CD4-positive, alpha-beta memory T cell (primary cell): ENCODE measurements around the gene PRSS48. TPM values are rescaled to one million over a fixed set of nuclear protein-coding genes. Genes with fewer than 3 reads are reported as not detected.
"Not testable (repeated sequence)": the region's sequence is repeated elsewhere in the genome, so short reads cannot be mapped to it uniquely, and the experiment has no call there.

Source experiments
- CTCF ChIA-PET: fragments of 350-600 bp; sonication (Branson Sonifier 250); formaldehyde crosslinking; loops from one replicate; lab custom pipeline; 2021; ENCODE audit warnings: inconsistent platforms; ENCODE audit not compliant: partially characterized antibody; lab: Charles Lee
- POLR2A ChIA-PET: fragments of 350-600 bp; sonication (Branson Sonifier 250); formaldehyde crosslinking; loops from one replicate; lab custom pipeline; 2021; ENCODE audit not compliant: partially characterized antibody; lab: Charles Lee
- DNase-seq, 5 donors: peaks; one replicate each; pipeline versions ENCODE4 v3.0.0 to v3.0.0-alpha.2; 2020 to 2022; ENCODE audit warnings: mixed read lengths in 1 of 5
- H3K27ac ChIP-seq: one replicate; pipeline ENCODE4 v1.7.0; 2013; ENCODE audit warnings: low read depth, low read length
- H3K27me3 ChIP-seq: 2 replicates; pipeline ENCODE4 v1.7.0; 2013; ENCODE audit warnings: mild to moderate bottlenecking, low read length, moderate library complexity; ENCODE audit not compliant: insufficient read depth
- H3K36me3 ChIP-seq: 2 replicates; pipeline ENCODE4 v1.7.0; 2013; ENCODE audit warnings: mild to moderate bottlenecking, low read length, moderate library complexity; ENCODE audit not compliant: insufficient read depth
- H3K4me1 ChIP-seq: 2 replicates; pipeline ENCODE4 v1.7.0; 2013; ENCODE audit warnings: mild to moderate bottlenecking, low read length, moderate library complexity; ENCODE audit not compliant: insufficient read depth
- H3K4me3 ChIP-seq, 2 donors: one replicate each; pipeline ENCODE4 v1.7.0; 2013; ENCODE audit warnings: low read length in 2 of 2, mild to moderate bottlenecking in 1 of 2
- H3K9me3 ChIP-seq, 2 donors: one replicate each; pipeline ENCODE4 v1.7.0; 2013; ENCODE audit warnings: low read length in 2 of 2, control low read depth in 1 of 2; ENCODE audit not compliant: control insufficient read depth in 1 of 2
- H3K27ac Mint-ChIP-seq, 7 donors: one replicate each; pipeline ENCODE4 v1.8.0; 2020 to 2021; ENCODE audit warnings: mixed read lengths in 7 of 7, mild to moderate bottlenecking in 6 of 7, inconsistent platforms in 3 of 7, moderate library complexity in 3 of 7
- H3K27me3 Mint-ChIP-seq, 2 donors: one replicate each; pipeline ENCODE4 v1.8.0; 2020 to 2021; ENCODE audit warnings: mixed read lengths in 2 of 2
- H3K36me3 Mint-ChIP-seq, 2 donors: one replicate each; pipeline ENCODE4 v1.8.0; 2020 to 2021; ENCODE audit warnings: mixed read lengths in 2 of 2, inconsistent platforms in 1 of 2, mild to moderate bottlenecking in 1 of 2
- H3K4me1 Mint-ChIP-seq, 4 donors: one replicate each; pipeline ENCODE4 v1.8.0; 2020 to 2021; ENCODE audit warnings: mixed read lengths in 4 of 4, mild to moderate bottlenecking in 1 of 4
- H3K4me3 Mint-ChIP-seq, 8 donors: one replicate each; pipeline ENCODE4 v1.8.0; 2020 to 2021; ENCODE audit warnings: mixed read lengths in 8 of 8, mild to moderate bottlenecking in 7 of 8, moderate library complexity in 6 of 8, inconsistent platforms in 3 of 8
- H3K9me3 Mint-ChIP-seq, 8 donors: one replicate each; pipeline ENCODE4 v1.8.0; 2020 to 2021; ENCODE audit warnings: mixed read lengths in 8 of 8, mild to moderate bottlenecking in 5 of 8, inconsistent platforms in 3 of 8, moderate library complexity in 1 of 8
- intact Hi-C: fragments of 100-400 bp; cut with micrococcal nuclease; formaldehyde crosslinking; loops from one replicate; pipeline ENCODE4 v1.15.1; 2023
- polyA plus RNA-seq, 2 donors: library from polyadenylated mRNA; unstranded; fragments of 300-500 nt; fragmentation: Illumina TruSeq; gene quantifications; one replicate each; pipeline ENCODE4 v1.2.3, GENCODE V29; 2021
- total RNA-seq, 2 experiments: library from RNA; stranded (reverse); gene quantifications; one replicate each; pipeline ENCODE4 v1.2.3, GENCODE V29; 2021

The PRSS48 gene
- total and polyA plus RNA-seq, 4 experiments from 2014 or later: not detected

DNA sequence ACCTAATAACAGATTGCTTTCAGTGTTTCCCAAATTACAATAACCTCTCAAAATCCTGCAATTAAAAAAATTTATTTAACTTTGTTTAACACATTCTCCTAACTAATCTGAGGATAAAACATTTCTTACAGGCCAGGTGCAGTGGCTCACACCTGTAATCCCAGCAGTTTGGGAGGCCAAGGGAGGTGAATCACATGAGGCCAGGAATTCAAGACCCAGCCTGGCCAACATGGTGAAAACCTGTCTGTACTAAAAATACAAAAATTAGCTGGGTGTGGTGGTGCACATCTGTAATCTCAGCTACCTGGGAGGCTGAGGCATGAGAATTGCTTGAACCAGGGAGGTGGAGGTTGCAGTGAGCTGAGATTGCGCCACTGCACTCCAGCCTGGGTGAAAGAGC, 41.6 kb upstream of the PRSS48 start:
- H3K4me1 ChIP-seq, CTCF ChIA-PET, H3K36me3 Mint-ChIP-seq, H3K4me3 Mint-ChIP-seq, H3K27ac Mint-ChIP-seq, intact Hi-C loops, H3K4me3 ChIP-seq, DNase-seq, H3K4me1 Mint-ChIP-seq, H3K9me3 Mint-ChIP-seq, POLR2A ChIA-PET, H3K36me3 ChIP-seq, H3K27me3 ChIP-seq, H3K27ac ChIP-seq, H3K9me3 ChIP-seq: not testable (repeated sequence)
- peaks cover 11 to 15% of the 10 kb centered on the region in 2 donors for H3K27me3 Mint-ChIP-seq

DNA sequence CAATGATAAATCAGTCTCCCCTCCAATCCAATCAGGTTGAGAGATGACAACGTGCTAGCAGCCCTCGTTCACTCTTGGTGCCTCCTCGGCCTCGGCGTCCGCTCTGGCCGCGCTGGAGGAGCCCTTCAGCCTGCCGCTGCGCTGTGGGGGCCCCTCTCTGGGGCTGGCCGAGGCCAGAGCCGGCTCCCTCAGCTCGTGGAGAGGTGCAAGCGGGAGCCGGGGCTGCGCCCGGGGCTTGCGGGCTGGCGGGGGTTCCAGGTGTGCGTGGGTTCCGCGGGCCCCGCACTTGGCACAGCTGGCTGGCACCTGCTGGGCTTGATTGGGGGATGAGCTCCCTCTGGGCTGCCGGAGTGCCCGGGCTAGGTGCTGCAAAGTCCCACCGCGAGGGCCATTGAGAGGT, 40.9 kb upstream of the PRSS48 start:
- Mint-ChIP-seq H3K27ac (no peak overlapping the region), H3K9me3 (peaks cover 0 to 3% (median 0%) of the 10 kb centered on the region in 8 donors), H3K27me3 (peaks cover 13 to 17% of the 10 kb centered on the region in 2 donors), H3K4me3 (no peak overlapping the region), H3K4me1 (no peaks in the 10 kb centered on the region), H3K36me3 (no peaks in the 10 kb centered on the region)
- intact Hi-C loops: no loop called here
- CTCF ChIA-PET: interaction anchor here (0.6 kb wide), 1 partner anchor 111 kb away, joined by 4 read pairs; no protein-coding TSS in a partner anchor
- Histone ChIP-seq H3K9me3 (no peaks in the 10 kb centered on the region), H3K27ac (no peak overlapping the region), H3K4me1 (no peaks in the 10 kb centered on the region), H3K36me3 (no peaks in the 10 kb centered on the region), H3K4me3 (no peak overlapping the region), H3K27me3 (no peaks in the 10 kb centered on the region)
- DNase-seq: no peak
- POLR2A ChIA-PET: no interaction called here

DNA sequence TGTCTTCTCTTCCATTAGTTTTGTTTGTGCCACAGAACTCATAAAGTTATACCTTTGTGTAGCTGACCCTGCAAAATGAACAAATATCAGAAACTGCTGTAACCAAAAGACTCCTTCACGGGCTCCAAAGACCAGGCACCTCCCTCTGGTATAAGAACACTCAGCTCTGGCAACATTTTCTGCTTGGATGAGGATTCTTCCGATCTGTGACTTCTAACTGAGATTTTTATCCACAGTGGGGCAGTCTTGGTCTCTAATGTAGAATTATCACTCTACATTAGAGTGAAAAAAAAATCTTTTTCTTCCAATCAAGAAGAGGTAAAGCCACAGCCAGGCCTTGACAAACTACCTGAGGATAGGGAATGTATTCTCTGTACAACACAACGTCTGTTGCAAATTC, 38.5 kb upstream of the PRSS48 start:
- DNase-seq: no peak
- intact Hi-C loops: no loop called here
- H3K4me3 ChIP-seq: no peak overlapping the region
- no peak overlapping the region for H3K4me3 Mint-ChIP-seq
- no peaks in the 10 kb centered on the region for H3K27me3 ChIP-seq
- no peaks in the 10 kb centered on the region for H3K9me3 ChIP-seq
- ChIA-PET CTCF (no interaction called here), POLR2A (no interaction called here)
- peak overlapping the region in 1 of 7 donors; percentile 29 for H3K27ac Mint-ChIP-seq
- no peaks in the 10 kb centered on the region for H3K36me3 ChIP-seq
- H3K27ac ChIP-seq: no peak overlapping the region
- H3K9me3 Mint-ChIP-seq: peaks cover 0 to 3% (median 0%) of the 10 kb centered on the region in 8 donors
- H3K4me1 ChIP-seq: no peaks in the 10 kb centered on the region
- no peaks in the 10 kb centered on the region for H3K4me1 Mint-ChIP-seq
- H3K36me3 Mint-ChIP-seq: no peaks in the 10 kb centered on the region
- H3K27me3 Mint-ChIP-seq: peaks cover 11 to 12% of the 10 kb centered on the region in 2 donors

DNA sequence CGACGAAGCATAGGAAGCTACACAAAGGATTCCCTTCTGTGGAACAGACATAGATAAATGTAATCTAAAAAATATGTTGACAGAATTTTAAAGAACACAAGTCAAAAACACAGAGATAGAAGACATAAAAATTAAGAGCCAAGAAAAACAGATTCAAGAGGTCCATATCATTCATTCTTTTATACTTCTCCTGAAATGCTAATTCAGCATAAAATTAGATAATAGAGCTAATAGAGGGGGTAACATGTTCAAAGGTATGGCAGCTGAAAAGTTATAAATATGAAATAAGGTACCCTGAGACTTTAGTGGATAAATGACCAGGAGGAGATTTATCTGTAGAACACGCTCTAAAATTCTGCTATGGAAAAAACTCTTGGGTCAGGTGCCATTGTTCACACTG, 37.4 kb upstream of the PRSS48 start:
- ChIA-PET CTCF (interaction anchor here (0.8 kb wide), 1 partner anchor 11 kb away, joined by 3 read pairs; no protein-coding TSS in a partner anchor), POLR2A (no interaction called here)
- Histone ChIP-seq H3K36me3 (no peaks in the 10 kb centered on the region), H3K27me3 (no peaks in the 10 kb centered on the region), H3K4me3 (no peak overlapping the region), H3K27ac (no peak overlapping the region), H3K9me3 (no peaks in the 10 kb centered on the region), H3K4me1 (no peaks in the 10 kb centered on the region)
- no peaks in the 10 kb centered on the region for H3K4me1 Mint-ChIP-seq
- H3K9me3 Mint-ChIP-seq: peaks cover 0 to 3% (median 0%) of the 10 kb centered on the region in 8 donors
- H3K4me3 Mint-ChIP-seq: no peak overlapping the region
- intact Hi-C loops: no loop called here
- DNase-seq: no peak
- no peaks in the 10 kb centered on the region for H3K36me3 Mint-ChIP-seq
- H3K27me3 Mint-ChIP-seq: peaks cover 9 to 13% of the 10 kb centered on the region in 2 donors
- H3K27ac Mint-ChIP-seq: no peak overlapping the region

DNA sequence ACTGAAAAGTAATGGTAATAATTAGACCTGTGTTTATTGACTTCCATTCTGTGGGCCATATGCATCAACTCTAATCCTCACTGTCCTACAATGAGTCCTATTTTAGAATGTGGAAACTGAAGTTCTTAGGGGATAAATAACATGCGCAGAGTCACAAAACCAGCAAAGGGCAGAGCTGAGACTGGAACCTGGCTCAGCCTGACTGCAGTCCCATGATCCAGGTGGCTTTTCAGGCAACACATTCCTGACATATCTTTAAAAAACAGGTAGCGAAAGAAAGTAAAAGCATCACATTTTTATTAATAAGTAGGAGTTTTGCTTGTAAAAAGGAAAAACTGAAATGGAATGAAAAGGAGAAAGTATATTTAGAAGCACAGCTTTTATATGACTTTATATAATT, 34.7 kb upstream of the PRSS48 start:
- no peak overlapping the region for H3K4me3 Mint-ChIP-seq
- H3K27ac Mint-ChIP-seq: no peak overlapping the region
- H3K9me3 ChIP-seq: no peaks in the 10 kb centered on the region
- no peak for DNase-seq
- peaks cover 6 to 8% of the 10 kb centered on the region in 2 donors for H3K27me3 Mint-ChIP-seq
- ChIA-PET POLR2A (no interaction called here), CTCF (no interaction called here)
- H3K9me3 Mint-ChIP-seq: no peaks in the 10 kb centered on the region
- H3K36me3 ChIP-seq: no peaks in the 10 kb centered on the region
- no peaks in the 10 kb centered on the region for H3K4me1 ChIP-seq
- intact Hi-C loops: no loop called here
- H3K27ac ChIP-seq: no peak overlapping the region
- H3K36me3 Mint-ChIP-seq: no peaks in the 10 kb centered on the region
- no peaks in the 10 kb centered on the region for H3K27me3 ChIP-seq
- H3K4me3 ChIP-seq: no peak overlapping the region
- H3K4me1 Mint-ChIP-seq: no peaks in the 10 kb centered on the region

DNA sequence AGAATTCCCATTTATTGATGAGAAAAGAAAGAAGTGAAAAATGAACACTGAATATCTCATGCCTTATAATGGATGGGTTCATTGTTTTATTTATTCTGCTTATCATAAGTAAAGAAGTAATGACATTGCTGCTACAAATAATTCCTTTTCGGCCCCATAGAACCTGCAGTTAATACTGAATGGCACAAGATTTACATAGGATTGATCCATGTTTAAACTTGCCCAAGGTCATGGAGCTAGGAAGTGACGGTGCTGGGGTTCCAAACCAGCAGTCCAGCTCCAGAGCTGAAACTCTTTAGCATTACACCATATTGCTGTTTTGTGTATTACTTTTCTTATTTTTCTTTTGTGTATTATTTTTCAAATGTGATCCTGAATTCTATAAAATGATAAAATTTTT, 30.2 kb upstream of the PRSS48 start:
- intact Hi-C loops: no loop called here
- Mint-ChIP-seq H3K4me1 (no peaks in the 10 kb centered on the region), H3K4me3 (no peak overlapping the region), H3K36me3 (no peaks in the 10 kb centered on the region), H3K9me3 (no peaks in the 10 kb centered on the region), H3K27me3 (peaks cover 2 to 6% of the 10 kb centered on the region in 2 donors), H3K27ac (no peak overlapping the region)
- no peak for DNase-seq
- Histone ChIP-seq H3K27me3 (no peaks in the 10 kb centered on the region), H3K4me3 (no peak overlapping the region), H3K4me1 (no peaks in the 10 kb centered on the region), H3K9me3 (no peaks in the 10 kb centered on the region), H3K27ac (no peak overlapping the region), H3K36me3 (no peaks in the 10 kb centered on the region)
- ChIA-PET CTCF (no interaction called here), POLR2A (no interaction called here)

DNA sequence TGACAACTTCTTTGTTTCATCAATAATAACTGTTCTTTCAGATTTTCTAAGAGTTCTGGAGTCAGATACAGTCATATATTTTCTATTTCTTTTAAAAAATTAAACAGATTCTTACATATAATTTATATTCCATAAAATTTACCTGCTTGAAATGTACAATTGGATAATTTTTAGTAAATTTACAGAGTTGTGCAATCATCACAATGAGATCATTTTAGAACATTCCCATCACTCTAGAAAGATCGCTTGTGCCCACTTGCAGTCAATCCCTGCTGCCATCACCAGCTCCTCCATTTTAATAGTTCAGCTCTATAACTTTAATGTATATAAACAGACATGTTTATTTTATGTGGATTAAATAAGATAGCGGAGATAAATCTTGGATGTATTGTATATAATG, 29.6 kb upstream of the PRSS48 start:
- Mint-ChIP-seq H3K9me3 (no peaks in the 10 kb centered on the region), H3K4me1 (no peaks in the 10 kb centered on the region), H3K27me3 (peaks cover 2 to 6% of the 10 kb centered on the region in 2 donors), H3K4me3 (no peak overlapping the region), H3K36me3 (no peaks in the 10 kb centered on the region), H3K27ac (no peak overlapping the region)
- H3K27me3 ChIP-seq: no peaks in the 10 kb centered on the region
- no peak for DNase-seq
- H3K9me3 ChIP-seq: no peaks in the 10 kb centered on the region
- POLR2A ChIA-PET: no interaction called here
- no peak overlapping the region for H3K27ac ChIP-seq
- intact Hi-C loops: no loop called here
- H3K36me3 ChIP-seq: no peaks in the 10 kb centered on the region
- no peak overlapping the region for H3K4me3 ChIP-seq
- CTCF ChIA-PET: no interaction called here
- H3K4me1 ChIP-seq: no peaks in the 10 kb centered on the region

DNA sequence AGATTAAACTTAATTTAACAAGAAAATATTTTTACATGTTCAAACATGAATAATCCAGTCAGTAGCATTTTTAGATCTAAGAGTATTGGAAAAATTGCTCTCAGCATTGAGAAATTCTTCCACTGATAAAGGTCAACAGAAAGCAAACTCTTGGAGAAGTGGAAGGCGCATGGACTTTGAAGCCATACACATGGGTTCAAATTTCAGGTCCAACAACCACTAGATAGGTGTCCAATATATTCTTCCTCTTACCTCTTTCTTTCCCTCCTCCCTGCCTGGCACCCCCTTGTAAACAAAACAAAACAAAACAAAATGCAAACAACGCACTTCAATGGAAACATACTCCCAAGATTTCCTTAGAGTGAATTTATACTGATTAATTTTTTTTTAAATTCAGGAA, 28.4 kb upstream of the PRSS48 start:
- H3K27ac ChIP-seq: no peak overlapping the region
- no peaks in the 10 kb centered on the region for H3K36me3 ChIP-seq
- H3K4me1 ChIP-seq: no peaks in the 10 kb centered on the region
- no peaks in the 10 kb centered on the region for H3K9me3 Mint-ChIP-seq
- no peaks in the 10 kb centered on the region for H3K4me1 Mint-ChIP-seq
- intact Hi-C loops: no loop called here
- ChIA-PET POLR2A (no interaction called here), CTCF (no interaction called here)
- H3K4me3 Mint-ChIP-seq: no peak overlapping the region
- no peak for DNase-seq
- no peaks in the 10 kb centered on the region for H3K36me3 Mint-ChIP-seq
- H3K27me3 Mint-ChIP-seq: peaks cover 2 to 6% of the 10 kb centered on the region in 2 donors
- peak overlapping the region in 1 of 7 donors; percentile 20 for H3K27ac Mint-ChIP-seq
- no peaks in the 10 kb centered on the region for H3K9me3 ChIP-seq
- no peak overlapping the region for H3K4me3 ChIP-seq
- H3K27me3 ChIP-seq: no peaks in the 10 kb centered on the region
